Measurements from ENCODE around the gene ADGRD1.

DNA sequence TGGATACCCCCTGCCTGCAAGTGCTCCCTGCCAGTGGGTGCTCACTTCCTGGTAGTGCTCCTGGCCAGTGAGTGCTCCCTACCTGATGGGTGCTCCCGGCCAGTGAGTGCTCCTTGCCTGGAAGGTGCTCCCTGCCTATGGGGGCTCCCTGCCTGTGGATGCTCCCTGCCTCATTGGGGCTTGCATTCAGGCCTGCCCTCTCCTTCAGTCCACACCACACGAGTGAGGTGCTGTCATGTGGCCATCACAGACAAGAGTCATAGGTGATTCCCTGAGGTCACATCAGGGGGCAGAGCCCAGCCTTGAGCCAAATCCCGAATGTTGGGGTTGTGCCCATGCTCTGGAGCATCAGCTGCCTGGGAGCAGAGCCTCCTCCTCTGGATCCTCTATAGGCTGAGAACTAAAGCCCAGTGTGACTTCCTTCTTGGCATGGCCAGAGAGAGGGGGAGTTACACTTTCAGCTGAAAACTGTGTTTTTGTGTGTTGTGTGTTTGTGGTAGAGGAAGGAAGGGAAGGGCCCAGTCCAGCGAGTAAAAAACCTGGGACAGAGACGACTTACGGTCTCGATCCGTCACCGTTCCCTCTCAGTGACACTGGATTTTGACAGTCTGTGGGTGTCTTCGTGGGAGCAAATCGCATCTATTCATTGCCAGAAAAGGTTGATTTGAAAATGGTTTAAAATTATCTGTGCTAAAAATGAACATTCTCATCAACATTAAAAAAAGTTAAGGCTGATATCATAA is 136.0 kb downstream of the ADGRD1 start:
- no peak for TF ChIP-seq CTCF (IDR thresholded peaks at IDR 0.05)
- TF ChIP-seq USF2 (IDR thresholded peaks at IDR 0.05; ENCODE audit: borderline replicate concordance, low read depth, low read length), result no peak
- TF ChIP-seq NRF1 (IDR thresholded peaks at IDR 0.05; ENCODE audit: low read depth, low read length), result no peak
- no peak for TF ChIP-seq FOXJ3 (CRISPR knock-in tag; IDR thresholded peaks at IDR 0.05)
- no peak for TF ChIP-seq GABPA (IDR thresholded peaks at IDR 0.05; ENCODE audit: low read depth)

All from SK-N-SH (cell line).